ENCODE data around the gene GTPBP4.
"Not testable (repeated sequence)": the region's sequence is repeated elsewhere in the genome, so short reads cannot be mapped to it uniquely, and the experiment has no call there.

The GTPBP4 gene

DNA sequence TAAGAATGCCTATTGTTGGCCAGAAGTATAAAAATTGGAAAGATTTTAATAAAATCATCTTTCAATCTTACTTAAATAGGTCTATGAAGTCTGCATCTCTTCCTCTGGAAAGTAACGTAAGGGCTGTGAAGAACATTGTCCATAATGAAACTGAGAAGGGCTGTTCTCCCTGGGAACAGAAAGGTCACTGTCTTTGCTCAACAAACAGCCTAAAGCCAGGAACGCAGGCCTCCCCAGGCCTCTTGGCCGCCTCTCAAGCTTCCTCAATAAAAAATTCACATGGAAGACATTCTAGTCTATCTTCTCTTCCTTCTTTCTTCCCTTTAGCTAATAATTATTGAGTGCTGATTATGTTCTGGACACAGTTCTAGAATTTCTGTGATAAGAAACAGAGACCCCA lies 46.5 kb downstream of the GTPBP4 start:
- no peak for DNase-seq

DNA sequence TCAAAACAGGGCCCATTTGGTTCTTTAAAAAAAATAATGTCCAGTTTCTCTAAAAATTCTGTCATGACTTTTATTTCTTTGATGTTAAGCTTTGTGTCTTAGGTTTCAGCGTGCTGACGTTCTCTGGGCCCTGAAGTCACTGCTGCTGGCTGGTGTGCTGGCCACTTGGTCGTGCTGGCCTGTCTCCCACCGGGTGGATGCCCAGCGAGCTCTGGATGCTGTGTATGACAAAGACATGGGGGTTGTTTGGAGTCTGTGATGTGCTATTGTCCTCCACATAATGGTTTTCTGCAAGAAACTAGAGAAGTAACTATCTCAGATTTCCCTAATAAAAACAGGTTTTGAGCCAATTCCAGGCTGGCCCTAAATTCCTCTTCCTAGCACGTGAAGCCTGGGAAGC lies 47.0 kb downstream of the GTPBP4 start:
- DNase-seq = no peak

- DNase-seq = peak; percentile 9
Measured at GRCh38 chr10:1036341-1036791, 48.1 kb downstream of the GTPBP4 start.

DNA sequence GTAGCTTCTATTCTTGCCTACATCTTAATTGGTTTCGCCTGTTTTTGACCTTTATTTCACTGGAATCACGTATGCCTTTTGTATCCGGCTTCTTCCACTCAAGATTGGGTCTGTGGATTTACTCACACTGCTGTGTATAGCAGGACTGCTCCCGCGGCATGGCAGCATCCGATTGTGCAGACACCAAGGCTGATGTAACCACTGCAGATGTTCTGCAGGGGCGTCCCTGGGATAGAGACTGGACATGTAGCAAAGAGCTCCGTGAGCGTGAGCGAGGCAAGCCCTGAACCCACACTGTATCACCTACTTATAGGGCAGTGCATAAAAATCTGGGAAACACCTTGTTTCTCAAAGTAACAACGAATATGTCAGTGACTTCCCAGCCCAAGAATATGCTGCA lies 48.9 kb downstream of the GTPBP4 start:
- no peak for DNase-seq

DNA sequence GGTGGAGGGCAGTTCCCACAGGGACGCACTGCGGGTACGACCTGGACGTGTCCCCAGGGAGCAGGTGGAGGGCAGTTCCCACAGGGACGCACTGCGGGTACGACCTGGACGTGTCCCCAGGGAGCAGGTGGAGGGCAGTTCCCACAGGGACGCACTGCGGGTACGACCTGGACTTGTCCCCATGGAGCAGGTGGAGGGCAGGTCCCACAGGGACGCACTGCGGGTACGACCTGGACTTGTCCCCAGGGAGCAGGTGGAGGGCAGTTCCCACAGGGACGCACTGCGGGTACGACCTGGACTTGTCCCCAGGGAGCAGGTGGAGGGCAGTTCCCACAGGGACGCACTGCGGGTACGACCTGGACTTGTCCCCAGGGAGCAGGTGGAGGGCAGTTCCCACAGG lies 50.5 kb downstream of the GTPBP4 start:
- not testable (repeated sequence) for DNase-seq

DNA sequence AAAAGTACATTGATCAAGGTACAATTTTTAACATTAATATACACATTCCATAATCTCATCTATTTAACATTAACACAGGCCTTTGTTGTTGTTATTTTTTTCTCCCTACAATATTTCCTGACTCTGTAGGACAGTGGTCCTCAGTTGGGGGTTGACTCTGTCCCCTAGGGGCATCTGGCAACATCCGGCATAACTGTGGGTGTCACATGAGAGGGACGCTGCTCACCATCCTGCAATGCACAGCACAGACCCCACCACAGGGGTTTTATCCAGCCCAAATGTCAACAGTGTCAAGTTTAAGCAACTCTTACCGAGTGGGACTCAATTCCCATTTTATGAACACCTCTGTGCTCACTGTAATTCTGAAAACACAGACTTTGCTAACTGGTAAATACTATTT lies 51.9 kb downstream of the GTPBP4 start:
- no peak for DNase-seq

DNA sequence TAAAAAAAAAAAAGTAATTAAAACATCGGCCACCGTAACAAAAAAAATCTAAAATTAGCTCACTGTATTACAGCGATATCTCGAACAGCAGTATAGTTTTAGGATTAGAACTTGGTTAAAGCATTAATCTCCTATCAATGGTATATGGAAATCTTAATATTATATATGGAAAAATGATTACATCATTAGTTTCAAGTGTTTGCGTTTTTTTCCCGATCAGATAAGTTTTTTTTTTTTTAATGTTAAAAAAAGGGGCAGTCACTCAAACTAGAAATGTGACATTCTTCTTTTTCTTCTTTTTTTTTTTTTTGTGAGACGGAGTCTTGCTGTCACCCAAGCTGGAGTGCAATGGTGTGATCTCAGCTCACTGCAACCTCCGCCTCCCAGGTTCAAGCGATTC lies 53.3 kb downstream of the GTPBP4 start:
- DNase-seq = no peak

- no peak for DNase-seq
Measured at GRCh38 chr10:1043532-1043995, 55.3 kb downstream of the GTPBP4 start.

GRCh38 chr10:1044146-1044545 lies 55.9 kb downstream of the GTPBP4 start:
- DNase-seq = no peak

DNA sequence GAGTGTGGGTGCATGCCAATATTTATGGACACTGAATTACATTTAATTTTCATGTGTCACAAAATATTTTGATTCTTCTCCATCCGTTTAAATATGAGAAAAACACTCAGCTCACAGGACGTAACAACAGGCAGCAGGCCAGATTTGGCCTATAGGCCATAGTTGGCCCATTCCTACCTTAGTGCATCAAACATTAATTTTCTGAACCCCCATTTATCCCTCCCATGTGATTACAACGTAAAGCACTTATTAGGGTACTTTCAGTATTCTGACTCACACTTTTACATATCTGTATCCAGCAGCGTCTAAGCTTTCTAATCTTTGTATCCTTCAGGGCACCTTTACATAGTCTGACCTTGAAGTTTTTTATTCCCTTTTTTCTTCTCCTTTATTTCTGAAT lies 56.7 kb downstream of the GTPBP4 start:
- no peak for DNase-seq

DNA sequence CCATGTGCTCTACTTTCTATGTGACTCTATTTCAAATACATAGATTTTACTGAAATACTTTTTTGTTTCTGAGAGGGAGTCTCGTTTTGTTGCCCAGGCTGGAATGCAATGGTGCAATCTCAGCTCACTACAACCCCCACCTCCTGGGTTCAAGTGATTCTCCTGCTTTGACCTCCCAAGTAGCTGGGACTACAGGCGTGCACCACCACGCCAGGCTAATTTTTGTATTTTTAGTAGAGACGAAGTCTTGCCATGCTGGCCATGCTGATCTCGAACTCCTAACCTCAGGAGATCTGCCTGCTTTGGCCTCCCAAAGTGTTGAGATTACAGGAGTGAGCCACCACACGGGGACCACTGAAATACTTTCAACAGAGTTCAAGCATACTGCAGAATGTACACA lies 57.2 kb downstream of the GTPBP4 start:
- no peak for DNase-seq

DNA sequence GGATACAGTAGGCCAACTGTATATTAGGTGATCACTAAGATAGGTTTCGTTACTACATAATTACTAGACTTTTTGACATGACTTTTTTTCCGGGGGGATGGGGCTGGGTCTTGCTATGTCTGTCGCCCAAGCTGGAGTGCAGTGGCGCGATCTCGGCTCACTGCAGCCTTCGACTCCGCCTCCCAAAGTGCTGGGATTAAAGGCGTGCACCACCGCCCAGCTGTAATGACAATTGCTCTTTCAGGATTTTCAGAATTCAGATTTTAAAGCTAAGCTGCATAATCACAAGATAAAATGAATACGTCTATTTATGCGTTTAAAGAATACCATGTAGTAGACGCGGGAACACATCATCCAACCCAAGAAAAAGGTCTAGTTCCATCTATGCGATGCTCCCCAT lies 59.7 kb downstream of the GTPBP4 start:
- no peak for DNase-seq

GRCh38 chr10:1048349-1048731 lies 60.1 kb downstream of the GTPBP4 start:
- DNase-seq = no peak

GRCh38 chr10:1048732-1049424 lies 60.6 kb downstream of the GTPBP4 start, which contains the start of gene IDI1:
Gene IDI1 (minus strand): TSS chr10:1049119. CDS start chr10:1049003, 116 bp downstream.
- DNase-seq = peak; percentile 99

DNA sequence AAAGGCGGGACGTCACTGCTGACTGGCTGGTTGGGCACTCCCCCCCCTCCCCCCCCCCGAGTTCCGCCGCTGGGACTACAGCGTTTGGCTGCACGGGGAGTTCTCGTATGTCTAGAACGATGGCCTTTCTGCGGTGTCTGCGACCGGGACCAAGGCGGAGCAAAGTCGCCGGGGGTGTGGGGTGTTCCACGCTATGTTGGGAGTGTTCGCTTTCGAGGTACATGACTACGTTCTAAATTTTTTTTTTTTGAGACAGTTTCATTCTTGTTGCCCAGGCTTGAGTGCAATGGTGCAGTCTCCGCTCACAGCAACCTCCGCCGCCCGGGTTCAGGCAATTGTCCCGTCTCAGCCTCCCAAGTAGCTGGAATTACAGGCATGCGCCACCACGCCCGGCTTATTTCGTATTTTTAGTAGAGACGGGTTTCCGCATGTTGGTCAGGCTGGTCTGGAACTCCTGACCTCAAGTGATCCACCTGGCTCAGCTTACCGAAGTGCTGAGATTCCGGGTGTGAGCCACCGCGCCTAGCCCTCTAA lies 61.3 kb downstream of the GTPBP4 start:
- no peak for DNase-seq

GRCh38 chr10:1050145-1050544 lies 61.9 kb downstream of the GTPBP4 start:
- peak; percentile 24 for DNase-seq

GRCh38 chr10:1050554-1050953 lies 62.3 kb downstream of the GTPBP4 start:
- DNase-seq = no peak

DNA sequence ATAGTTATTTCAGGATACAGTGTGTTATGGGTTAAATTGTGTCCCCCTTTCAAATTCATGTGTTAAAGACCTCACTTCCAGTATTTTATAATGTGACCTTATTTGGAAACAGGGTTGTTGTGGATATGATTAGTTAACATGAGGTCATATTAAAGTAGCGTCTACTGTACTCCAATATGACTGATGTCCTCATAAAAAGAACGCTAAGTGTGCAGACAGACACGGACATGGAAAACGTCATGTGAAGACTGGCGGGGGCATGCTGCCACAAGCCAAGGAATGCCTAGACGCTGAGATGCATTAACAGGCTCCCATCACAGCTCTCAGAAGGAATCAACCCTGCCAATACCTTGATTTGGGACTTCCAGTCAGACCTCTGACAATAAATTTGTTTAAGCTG lies 66.5 kb downstream of the GTPBP4 start:
- DNase-seq = no peak

DNA sequence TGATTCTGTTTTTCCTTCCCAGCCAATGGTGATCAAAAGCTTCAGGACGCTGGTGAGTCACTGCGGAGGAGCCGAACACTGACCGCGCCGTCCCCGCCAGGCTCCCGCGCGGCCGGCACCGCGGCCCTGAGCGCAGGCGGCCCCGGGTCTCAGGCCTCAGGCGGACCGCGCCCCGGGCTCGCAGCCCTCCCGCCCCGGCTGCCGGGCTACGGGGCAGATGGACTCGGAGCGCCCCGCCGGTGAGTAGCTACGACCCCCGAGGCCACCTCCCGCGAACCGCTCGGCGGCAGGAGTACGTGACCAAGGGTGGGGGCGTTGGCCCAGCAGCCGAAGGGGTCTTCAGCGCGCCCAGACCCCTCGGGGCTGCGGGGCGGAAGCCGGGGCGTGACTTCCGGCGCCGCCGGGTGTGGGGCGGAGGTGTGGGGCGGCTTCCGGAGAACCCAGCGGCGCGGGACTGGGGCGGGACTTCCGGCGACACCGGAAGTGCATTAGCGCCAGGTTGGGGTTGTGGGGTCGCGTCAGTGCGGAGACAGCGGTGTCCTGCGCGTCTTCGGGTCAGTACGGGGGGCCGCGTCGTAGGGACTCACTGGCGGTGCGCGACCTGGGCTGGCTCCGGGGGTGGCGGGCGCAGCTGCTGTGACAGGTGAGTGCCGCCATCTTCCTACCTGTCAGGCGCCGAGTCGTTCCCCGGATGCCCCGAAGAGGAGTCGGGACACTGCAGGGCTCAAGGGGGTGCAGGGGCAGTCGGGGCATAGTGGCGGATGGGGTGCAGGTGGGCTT lies 68.3 kb downstream of the GTPBP4 start, which contains the start of gene WDR37:
Gene WDR37 (plus strand): TSS at position 60 of the 780 bp plus-strand sequence. CDS start 15,771 bp downstream, outside the sequence.
- peak; percentile 86 for DNase-seq

DNA sequence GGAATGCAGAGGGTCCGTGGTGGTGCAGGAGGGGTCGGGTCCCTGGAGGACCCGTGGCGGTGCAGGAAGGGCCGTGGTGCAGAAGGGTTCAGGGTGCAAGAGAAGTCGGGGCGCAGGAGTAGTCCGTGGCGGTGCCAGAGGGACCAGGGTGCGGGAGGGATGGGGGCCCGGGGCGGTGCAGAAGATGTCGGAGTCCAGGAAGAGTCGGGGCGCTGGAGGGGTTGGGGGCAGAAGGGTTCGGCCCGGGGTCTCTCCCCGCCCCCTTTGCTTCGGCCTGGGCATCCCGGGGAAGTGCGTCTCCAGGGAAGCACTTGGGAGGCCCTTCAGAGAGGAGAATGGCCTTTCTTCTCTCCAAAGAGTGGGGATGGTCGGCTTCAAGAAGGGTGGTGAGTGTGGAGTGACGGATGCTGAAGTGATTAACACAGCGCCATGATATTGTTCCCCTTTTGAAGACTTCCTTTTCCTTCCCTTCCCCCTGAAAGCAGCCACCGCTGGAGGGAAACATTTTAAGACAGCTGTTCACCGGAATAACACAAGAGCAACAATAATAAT lies 68.9 kb downstream of the GTPBP4 start:
- DNase-seq = no peak

GRCh38 chr10:1058017-1058416 lies 69.8 kb downstream of the GTPBP4 start:
- no peak for DNase-seq

GRCh38 chr10:1059902-1060301 lies 71.7 kb downstream of the GTPBP4 start:
- no peak for DNase-seq

All from fibroblast of upper back skin (primary cell).